GM21529 (cell line): Measurements from ENCODE around the gene ANKRD2.

Source experiments
- ATAC-seq: cut with Tn5 transposase; IDR thresholded peaks from one replicate; pipeline ENCODE4 v1.9.1; 2021; ENCODE audit not compliant: unreplicated experiment

ANKRD2 gene

DNA sequence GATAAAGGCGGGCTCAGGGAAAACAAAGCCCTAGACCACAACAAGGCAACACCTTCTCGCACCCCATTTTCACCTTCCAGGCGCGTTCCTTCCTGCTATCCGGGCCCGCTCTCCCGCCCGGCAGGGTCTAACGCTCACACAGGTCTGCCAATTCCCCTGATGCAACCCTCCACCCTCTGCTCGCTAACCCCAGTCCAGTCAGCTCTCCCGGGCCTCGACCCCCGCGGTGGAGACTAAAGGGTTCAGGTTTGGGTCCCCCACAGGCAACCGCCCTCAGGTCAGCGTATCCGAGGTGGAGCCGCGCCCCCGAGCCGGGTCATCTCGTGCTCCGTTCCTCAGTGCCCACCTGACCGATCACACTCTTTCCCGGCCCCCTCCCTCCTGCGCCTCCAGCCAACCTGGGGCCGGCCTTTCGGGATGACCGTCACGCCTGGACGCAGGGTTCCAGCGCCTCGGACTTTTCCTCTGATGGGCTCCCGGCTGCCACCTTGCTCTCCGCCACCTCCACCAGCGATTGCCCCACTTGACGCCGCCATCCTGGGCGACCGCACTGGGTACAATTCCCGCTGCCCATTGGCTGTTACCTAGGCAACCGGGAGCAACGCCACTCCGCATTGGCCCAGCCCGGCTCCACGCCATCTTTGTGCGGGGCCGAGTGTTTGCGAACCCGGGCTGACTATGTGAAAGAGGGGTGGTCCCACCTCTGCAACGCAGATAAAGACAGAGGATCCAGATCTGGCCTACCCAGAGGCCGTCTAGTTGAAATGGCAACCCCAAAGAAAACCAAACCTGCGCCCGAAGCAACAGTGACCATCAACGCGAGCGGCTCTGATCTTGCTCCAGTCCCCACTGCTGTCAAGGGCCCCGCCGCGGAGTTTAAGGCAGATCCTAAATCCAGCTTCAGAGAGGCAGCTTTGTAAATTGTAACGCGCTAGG lies 60.6 kb downstream of the ANKRD2 start, which contains the start of gene MORN4:
Gene MORN4, minus strand, starts transcription at position 552 of the 936 bp plus-strand sequence. CDS start 13,847 bp downstream, outside the sequence.
- ATAC-seq = peak; percentile 100
